GM20000 (cell line): ENCODE data around the gene SLC16A6.
"Not testable (repeated sequence)": the region's sequence is repeated elsewhere in the genome, so short reads cannot be mapped to it uniquely, and the experiment has no call there.

Experiments
- DNase-seq: peaks from one replicate; pipeline ENCODE4 v3.0.0; 2012; ENCODE audit warnings: low spot score
- CTCF ChIP-seq: IDR thresholded peaks from 2 replicates; pipeline ENCODE4 v1.5.1; 2012; ENCODE audit warnings: mild to moderate bottlenecking, control low read depth; ENCODE audit errors: extremely low read depth, missing control alignments

Gene SLC16A6

GRCh38 chr17:68247445-68248198, 43.3 kb downstream of the SLC16A6 start, which contains the start of gene AMZ2:
AMZ2 (plus strand) TSS chr17:68248043; CDS start chr17:68250188, 2,145 bp downstream.
- peak; percentile 94 for DNase-seq
- no peak for TF ChIP-seq CTCF

GRCh38 chr17:68246271-68247028, 44.5 kb downstream of the SLC16A6 start:
- no peak for TF ChIP-seq CTCF

GRCh38 chr17:68239632-68240366, 51.1 kb downstream of the SLC16A6 start:
- DNase-seq, result no peak
- no peak for TF ChIP-seq CTCF

More at GRCh38 chr17:68246271-68247028, 44.5 kb downstream of the SLC16A6 start:
- DNase-seq, result no peak

- TF ChIP-seq CTCF, result no peak
- no peak for DNase-seq
Observed at GRCh38 chr17:68238871-68239253, 52.1 kb downstream of the SLC16A6 start.

GRCh38 chr17:68238164-68238870, 52.6 kb downstream of the SLC16A6 start:
- no peak for DNase-seq

GRCh38 chr17:68237369-68238163, 53.4 kb downstream of the SLC16A6 start:
- peak; percentile 67 for DNase-seq

More at GRCh38 chr17:68238164-68238870, 52.6 kb downstream of the SLC16A6 start:
- no peak for TF ChIP-seq CTCF

GRCh38 chr17:68235336-68235791, 55.6 kb downstream of the SLC16A6 start:
- not testable (repeated sequence) for DNase-seq

GRCh38 chr17:68234726-68235335, 56.1 kb downstream of the SLC16A6 start:
- not testable (repeated sequence) for DNase-seq

- not testable (repeated sequence) for DNase-seq
Observed at GRCh38 chr17:68232741-68233140, 58.2 kb downstream of the SLC16A6 start.
